WTC11 (cell line): ENCODE measurements around the gene B3GAT3.

Experiments
- CREM ChIP-seq: sonication (generic); formaldehyde crosslinking; IDR thresholded peaks from 2 replicates; pipeline ENCODE4 v1.8.1; 2022; ENCODE audit warnings: mild to moderate bottlenecking, missing genetic modification reagents, moderate library complexity
- ELF4 ChIP-seq: sonication (generic); formaldehyde crosslinking; IDR thresholded peaks from 2 replicates; pipeline ENCODE4 v1.8.1; 2022; ENCODE audit warnings: low read depth, mild to moderate bottlenecking, moderate library complexity, missing genetic modification reagents
- IRF2 ChIP-seq: sonication (generic); formaldehyde crosslinking; IDR thresholded peaks from 2 replicates; pipeline ENCODE4 v1.8.0; 2022; ENCODE audit warnings: low read depth, missing genetic modification reagents, borderline replicate concordance
- NFATC4 ChIP-seq: fragments of 250-450 bp; sonication (Bioruptor Pico); IDR thresholded peaks from 2 replicates; pipeline ENCODE4 v1.9.0; 2021; ENCODE audit warnings: mild to moderate bottlenecking
- SP1 ChIP-seq: sonication (generic); formaldehyde crosslinking; conservative IDR thresholded peaks from 2 replicates; pipeline ENCODE4 v1.8.1; 2022; ENCODE audit warnings: missing genetic modification reagents
- TCF7 ChIP-seq: sonication (generic); formaldehyde crosslinking; IDR thresholded peaks from 2 replicates; pipeline ENCODE4 v1.8.0; 2022; ENCODE audit warnings: mild to moderate bottlenecking, low read depth, missing genetic modification reagents, moderate library complexity
- TEAD4 ChIP-seq: sonication (generic); formaldehyde crosslinking; IDR thresholded peaks from 2 replicates; pipeline ENCODE4 v1.8.0; 2022; ENCODE audit warnings: mild to moderate bottlenecking, missing genetic modification reagents
- ZNF121 ChIP-seq: sonication (generic); formaldehyde crosslinking; IDR thresholded peaks from 2 replicates; pipeline ENCODE4 v1.8.0; 2023; ENCODE audit warnings: missing genetic modification reagents
- ZNF138 ChIP-seq: sonication (generic); formaldehyde crosslinking; conservative IDR thresholded peaks from 2 replicates; pipeline ENCODE4 v1.8.1; 2022; ENCODE audit warnings: mild to moderate bottlenecking, moderate library complexity, missing genetic modification reagents
- TF ChIP-seq, protein P1 (sequence below): sonication (generic); formaldehyde crosslinking; IDR thresholded peaks from 2 replicates; pipeline ENCODE4 v1.8.1; 2022; ENCODE audit warnings: missing genetic modification reagents, borderline replicate concordance
- TF ChIP-seq, protein P2 (sequence below): sonication (generic); formaldehyde crosslinking; IDR thresholded peaks from 2 replicates; pipeline ENCODE4 v1.8.0; 2022; ENCODE audit warnings: mild to moderate bottlenecking, missing genetic modification reagents
- TF ChIP-seq, protein P3 (sequence below): fragments of 200-600 bp; IDR thresholded peaks from 2 replicates; pipeline ENCODE4 v1.8.0; 2022; ENCODE audit warnings: antibody characterized with exemption
- TF ChIP-seq, protein P4 (sequence below): sonication (generic); formaldehyde crosslinking; IDR thresholded peaks from 2 replicates; pipeline ENCODE4 v1.8.1; 2022; ENCODE audit warnings: low read depth, mild to moderate bottlenecking, moderate library complexity, missing genetic modification reagents, borderline replicate concordance
- TF ChIP-seq, protein P5 (sequence below): sonication (generic); formaldehyde crosslinking; IDR thresholded peaks from 2 replicates; pipeline ENCODE4 v1.8.0; 2022; ENCODE audit warnings: mild to moderate bottlenecking, missing genetic modification reagents

DNA sequence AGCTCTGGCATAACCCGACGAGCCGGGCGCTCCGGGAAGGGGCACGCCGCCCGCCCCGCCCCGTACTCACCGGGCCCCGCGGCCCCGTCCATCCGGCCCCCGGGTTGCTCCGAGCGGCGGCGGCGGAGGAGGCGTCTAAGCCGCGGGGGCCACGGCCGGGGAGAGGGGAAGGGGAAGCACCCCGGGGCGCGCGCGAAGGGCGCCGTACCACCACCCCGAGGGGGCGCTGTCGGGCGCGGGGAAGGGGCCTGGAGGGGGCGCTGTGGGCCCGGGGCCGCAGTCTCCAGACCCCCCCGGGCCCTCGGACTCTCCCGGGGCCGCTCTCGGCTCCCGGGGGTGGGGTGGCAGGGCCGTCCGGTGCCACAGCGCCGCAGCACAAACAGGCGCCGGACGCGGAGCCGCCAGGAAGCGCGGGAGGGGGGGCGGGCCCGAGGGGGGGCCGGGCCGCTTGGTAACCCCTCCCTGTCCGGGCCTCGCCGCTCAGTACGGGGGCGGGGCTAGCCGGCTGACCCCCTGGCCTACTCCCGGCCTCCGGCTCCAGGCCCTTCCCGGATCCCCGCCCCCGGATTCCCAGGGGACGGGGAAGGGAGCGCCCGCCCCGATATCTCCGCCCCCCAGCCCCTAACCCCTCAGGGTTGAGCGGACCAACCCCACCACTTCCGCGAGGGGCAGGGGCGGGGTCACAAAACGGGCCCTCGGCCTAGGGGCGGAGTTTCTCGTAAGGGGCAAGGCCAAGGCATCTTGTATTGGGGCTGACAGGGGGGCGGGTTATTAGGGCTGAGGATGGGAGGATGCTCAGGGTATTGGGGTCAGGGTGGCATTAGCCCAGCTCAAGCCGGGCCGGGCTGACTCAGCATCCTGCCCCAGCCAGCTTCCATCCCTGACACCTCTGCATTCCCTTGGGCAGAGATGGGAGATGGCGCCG, 9.2 kb downstream of the B3GAT3 start, which contains the start of the genes EML3 and ROM1:
- TF ChIP-seq, protein P1, sequence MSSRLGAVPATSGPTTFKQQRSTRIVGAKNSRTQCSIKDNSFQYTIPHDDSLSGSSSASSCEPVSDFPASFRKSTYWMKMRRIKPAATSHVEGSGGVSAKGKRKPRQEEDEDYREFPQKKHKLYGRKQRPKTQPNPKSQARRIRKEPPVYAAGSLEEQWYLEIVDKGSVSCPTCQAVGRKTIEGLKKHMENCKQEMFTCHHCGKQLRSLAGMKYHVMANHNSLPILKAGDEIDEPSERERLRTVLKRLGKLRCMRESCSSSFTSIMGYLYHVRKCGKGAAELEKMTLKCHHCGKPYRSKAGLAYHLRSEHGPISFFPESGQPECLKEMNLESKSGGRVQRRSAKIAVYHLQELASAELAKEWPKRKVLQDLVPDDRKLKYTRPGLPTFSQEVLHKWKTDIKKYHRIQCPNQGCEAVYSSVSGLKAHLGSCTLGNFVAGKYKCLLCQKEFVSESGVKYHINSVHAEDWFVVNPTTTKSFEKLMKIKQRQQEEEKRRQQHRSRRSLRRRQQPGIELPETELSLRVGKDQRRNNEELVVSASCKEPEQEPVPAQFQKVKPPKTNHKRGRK: no peak
- TF ChIP-seq, protein P2, sequence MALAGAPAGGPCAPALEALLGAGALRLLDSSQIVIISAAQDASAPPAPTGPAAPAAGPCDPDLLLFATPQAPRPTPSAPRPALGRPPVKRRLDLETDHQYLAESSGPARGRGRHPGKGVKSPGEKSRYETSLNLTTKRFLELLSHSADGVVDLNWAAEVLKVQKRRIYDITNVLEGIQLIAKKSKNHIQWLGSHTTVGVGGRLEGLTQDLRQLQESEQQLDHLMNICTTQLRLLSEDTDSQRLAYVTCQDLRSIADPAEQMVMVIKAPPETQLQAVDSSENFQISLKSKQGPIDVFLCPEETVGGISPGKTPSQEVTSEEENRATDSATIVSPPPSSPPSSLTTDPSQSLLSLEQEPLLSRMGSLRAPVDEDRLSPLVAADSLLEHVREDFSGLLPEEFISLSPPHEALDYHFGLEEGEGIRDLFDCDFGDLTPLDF: no peak
- TF ChIP-seq, protein P3, sequence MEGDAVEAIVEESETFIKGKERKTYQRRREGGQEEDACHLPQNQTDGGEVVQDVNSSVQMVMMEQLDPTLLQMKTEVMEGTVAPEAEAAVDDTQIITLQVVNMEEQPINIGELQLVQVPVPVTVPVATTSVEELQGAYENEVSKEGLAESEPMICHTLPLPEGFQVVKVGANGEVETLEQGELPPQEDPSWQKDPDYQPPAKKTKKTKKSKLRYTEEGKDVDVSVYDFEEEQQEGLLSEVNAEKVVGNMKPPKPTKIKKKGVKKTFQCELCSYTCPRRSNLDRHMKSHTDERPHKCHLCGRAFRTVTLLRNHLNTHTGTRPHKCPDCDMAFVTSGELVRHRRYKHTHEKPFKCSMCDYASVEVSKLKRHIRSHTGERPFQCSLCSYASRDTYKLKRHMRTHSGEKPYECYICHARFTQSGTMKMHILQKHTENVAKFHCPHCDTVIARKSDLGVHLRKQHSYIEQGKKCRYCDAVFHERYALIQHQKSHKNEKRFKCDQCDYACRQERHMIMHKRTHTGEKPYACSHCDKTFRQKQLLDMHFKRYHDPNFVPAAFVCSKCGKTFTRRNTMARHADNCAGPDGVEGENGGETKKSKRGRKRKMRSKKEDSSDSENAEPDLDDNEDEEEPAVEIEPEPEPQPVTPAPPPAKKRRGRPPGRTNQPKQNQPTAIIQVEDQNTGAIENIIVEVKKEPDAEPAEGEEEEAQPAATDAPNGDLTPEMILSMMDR: peak; percentile 93
- TF ChIP-seq TEAD4 (CRISPR knock-in tag) (no peak), IRF2 (no peak), NFATC4 (CRISPR knock-in tag) (no peak), SP1 (CRISPR knock-in tag) (0 out of 2 replicates have a peak, but pooled peaks have one; percentile 15), CREM (CRISPR knock-in tag) (no peak), ZNF138 (CRISPR knock-in tag) (no peak), ZNF121 (CRISPR knock-in tag) (no peak), ELF4 (CRISPR knock-in tag) (no peak), TCF7 (CRISPR knock-in tag) (no peak)
- TF ChIP-seq, protein P4, sequence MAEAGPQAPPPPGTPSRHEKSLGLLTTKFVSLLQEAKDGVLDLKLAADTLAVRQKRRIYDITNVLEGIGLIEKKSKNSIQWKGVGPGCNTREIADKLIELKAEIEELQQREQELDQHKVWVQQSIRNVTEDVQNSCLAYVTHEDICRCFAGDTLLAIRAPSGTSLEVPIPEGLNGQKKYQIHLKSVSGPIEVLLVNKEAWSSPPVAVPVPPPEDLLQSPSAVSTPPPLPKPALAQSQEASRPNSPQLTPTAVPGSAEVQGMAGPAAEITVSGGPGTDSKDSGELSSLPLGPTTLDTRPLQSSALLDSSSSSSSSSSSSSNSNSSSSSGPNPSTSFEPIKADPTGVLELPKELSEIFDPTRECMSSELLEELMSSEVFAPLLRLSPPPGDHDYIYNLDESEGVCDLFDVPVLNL (CRISPR knock-in tag): no peak
- TF ChIP-seq, protein P5, sequence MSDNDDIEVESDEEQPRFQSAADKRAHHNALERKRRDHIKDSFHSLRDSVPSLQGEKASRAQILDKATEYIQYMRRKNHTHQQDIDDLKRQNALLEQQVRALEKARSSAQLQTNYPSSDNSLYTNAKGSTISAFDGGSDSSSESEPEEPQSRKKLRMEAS: no peak
